ENCODE results near the gene CYLD.

Gene CYLD

GRCh38 chr16:50711862-50712559 is 29.9 kb upstream of the CYLD start:
- DNase-seq, result no peak

- DNase-seq, result no peak
Observed at GRCh38 chr16:50712560-50712898, 29.4 kb upstream of the CYLD start.

GRCh38 chr16:50712956-50713355 is 28.9 kb upstream of the CYLD start:
- no peak for DNase-seq

GRCh38 chr16:50717091-50717490 is 24.8 kb upstream of the CYLD start:
- no peak for DNase-seq

GRCh38 chr16:50717494-50717893 is 24.4 kb upstream of the CYLD start:
- no peak for DNase-seq

- no peak for DNase-seq
Observed at GRCh38 chr16:50718061-50718760, 23.7 kb upstream of the CYLD start.

GRCh38 chr16:50718761-50719400 is 23.0 kb upstream of the CYLD start:
- DNase-seq, result no peak

GRCh38 chr16:50719401-50720337 is 22.2 kb upstream of the CYLD start:
- no peak for DNase-seq

- DNase-seq, result no peak
Observed at GRCh38 chr16:50721549-50722404, 20.1 kb upstream of the CYLD start.

- DNase-seq, result no peak
Observed at GRCh38 chr16:50722405-50722737, 19.5 kb upstream of the CYLD start.

- DNase-seq, result no peak
Observed at GRCh38 chr16:50722960-50723359, 18.9 kb upstream of the CYLD start.

GRCh38 chr16:50724306-50724705 is 17.6 kb upstream of the CYLD start:
- no peak for DNase-seq

GRCh38 chr16:50731130-50731988 is 10.5 kb upstream of the CYLD start:
- no peak for DNase-seq

GRCh38 chr16:50731989-50732832 is 9.7 kb upstream of the CYLD start:
- DNase-seq, result no peak

GRCh38 chr16:50733468-50733867 is 8.4 kb upstream of the CYLD start:
- DNase-seq, result no peak

- peak; percentile 41 for DNase-seq
Observed at GRCh38 chr16:50735629-50736122, 6.2 kb upstream of the CYLD start.

- no peak for DNase-seq
Observed at GRCh38 chr16:50736448-50736847, 5.4 kb upstream of the CYLD start.

GRCh38 chr16:50737420-50737959 is 4.4 kb upstream of the CYLD start:
- DNase-seq, result no peak

GRCh38 chr16:50739031-50739430 is 2.9 kb upstream of the CYLD start:
- DNase-seq, result no peak

GRCh38 chr16:50740736-50741135 is 1.1 kb upstream of the CYLD start:
- no peak for DNase-seq

Measured in activated CD4-positive, alpha-beta T cell treated with anti-CD3 and anti-CD28 coated beads for 48 hours (primary cell).